Measurements from ENCODE around the gene L3MBTL4. TPM values are rescaled to one million over a fixed set of nuclear protein-coding genes. Genes with fewer than 3 reads are reported as not detected.

Gene L3MBTL4
- total RNA-seq, 1 experiment from 2014 or later = 1.4 TPM

GRCh38 chr18:5972298-5972697, 442.4 kb downstream of the L3MBTL4 start (continued):
- no peak for TF ChIP-seq FOXP4 (CRISPR knock-in tag; IDR thresholded peaks at IDR 0.05)
- TF ChIP-seq, protein P1, sequence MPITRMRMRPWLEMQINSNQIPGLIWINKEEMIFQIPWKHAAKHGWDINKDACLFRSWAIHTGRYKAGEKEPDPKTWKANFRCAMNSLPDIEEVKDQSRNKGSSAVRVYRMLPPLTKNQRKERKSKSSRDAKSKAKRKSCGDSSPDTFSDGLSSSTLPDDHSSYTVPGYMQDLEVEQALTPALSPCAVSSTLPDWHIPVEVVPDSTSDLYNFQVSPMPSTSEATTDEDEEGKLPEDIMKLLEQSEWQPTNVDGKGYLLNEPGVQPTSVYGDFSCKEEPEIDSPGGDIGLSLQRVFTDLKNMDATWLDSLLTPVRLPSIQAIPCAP (CRISPR knock-in tag; IDR thresholded peaks at IDR 0.05) = no peak

DNA sequence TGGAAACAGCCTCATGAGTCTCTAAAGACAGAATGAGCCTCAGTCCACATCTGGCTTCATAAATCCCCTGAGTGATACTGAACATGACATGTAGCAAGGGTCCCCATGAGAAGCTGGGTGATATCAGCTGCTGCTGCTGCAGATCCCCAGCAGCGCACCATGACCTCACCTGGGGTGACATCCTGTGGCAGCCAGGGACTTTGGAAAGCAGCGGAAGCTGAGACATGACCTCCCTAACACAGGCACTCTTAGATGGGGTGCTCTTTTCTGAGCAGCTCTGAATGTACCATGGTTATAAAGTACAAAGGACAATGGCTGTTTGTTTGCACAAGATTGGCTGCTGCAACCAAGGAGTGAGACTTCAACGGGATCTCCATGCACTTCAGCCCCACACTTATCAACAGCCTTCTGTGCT, 444.7 kb downstream of the L3MBTL4 start:
- peak; percentile 62 for ATAC-seq
- peaks cover 4% of the 10 kb centered on the region; the same call in 1 of the 2 replicates for H3K27me3 Mint-ChIP-seq (ENCODE audit: low read depth)
- no peaks in the 10 kb centered on the region for H3K36me3 Mint-ChIP-seq
- H3K4me3 Mint-ChIP-seq = 0 out of 2 replicates have a peak overlapping the region, but pooled peaks have one; percentile 22
- H3K9me3 Mint-ChIP-seq = no peaks in the 10 kb centered on the region
- DNase-seq (ENCODE audit: low spot score) = no peak
- H3K4me1 Mint-ChIP-seq = peaks cover 40% of the 10 kb centered on the region
- CTCF ChIA-PET = interaction anchor here (1.1 kb wide), 1 partner anchor 79 kb away, joined by 3 read pairs; no protein-coding TSS in a partner anchor
- peak; percentile 64; the same call in 1 of the 2 replicates for TF ChIP-seq GABPB1 (CRISPR knock-in tag; IDR thresholded peaks at IDR 0.05)
- TF ChIP-seq TEAD1 (CRISPR knock-in tag; IDR thresholded peaks at IDR 0.05) = no peak
- TF ChIP-seq, protein P2, sequence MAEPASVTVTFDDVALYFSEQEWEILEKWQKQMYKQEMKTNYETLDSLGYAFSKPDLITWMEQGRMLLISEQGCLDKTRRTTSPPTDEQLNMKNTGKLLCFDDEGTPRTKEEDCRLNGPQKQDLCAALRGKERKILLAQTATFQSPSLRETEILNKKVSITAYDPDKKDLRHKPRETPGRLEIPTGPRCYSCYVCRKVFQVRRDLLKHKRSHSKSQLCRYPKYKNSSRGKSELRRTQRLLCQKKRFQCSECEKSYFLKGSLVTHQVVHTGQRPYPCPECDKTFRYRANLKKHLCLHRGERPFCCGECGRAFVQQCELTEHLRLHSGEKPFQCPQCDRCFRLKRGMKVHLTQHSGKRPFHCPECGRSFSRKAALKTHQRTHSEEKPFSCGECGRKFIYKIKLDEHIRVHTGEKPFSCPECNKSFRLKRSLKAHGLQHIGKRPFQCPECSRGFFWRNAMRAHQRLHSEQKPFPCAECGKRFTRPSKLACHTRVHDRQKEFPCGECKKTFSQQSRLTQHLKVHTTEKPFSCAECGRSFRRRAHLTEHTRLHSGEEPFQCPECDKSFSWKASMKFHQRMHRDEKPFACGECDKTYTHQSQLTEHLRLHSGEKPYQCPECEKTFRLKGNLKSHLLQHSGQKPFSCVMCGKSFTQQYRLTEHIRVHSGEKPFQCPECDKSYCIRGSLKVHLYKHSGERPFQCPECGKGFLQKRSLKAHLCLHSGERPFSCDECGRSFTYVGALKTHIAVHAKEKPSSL (CRISPR knock-in tag; conservative IDR thresholded peaks at IDR 0.05) = no peak
- no peak overlapping the region for H3K27ac Mint-ChIP-seq
- POLR2A ChIA-PET = no interaction called here

- no peaks in the 10 kb centered on the region for H3K9me3 Mint-ChIP-seq
- ATAC-seq (no peak), DNase-seq (ENCODE audit: low spot score) (no peak)
- POLR2A ChIA-PET = no interaction called here
- CTCF ChIA-PET = interaction anchor here (1.1 kb wide), 1 partner anchor 79 kb away, joined by 3 read pairs; no protein-coding TSS in a partner anchor
- H3K27me3 Mint-ChIP-seq (ENCODE audit: low read depth) = peaks cover 4% of the 10 kb centered on the region; the same call in 1 of the 2 replicates
- H3K4me3 Mint-ChIP-seq = no peak overlapping the region
- H3K36me3 Mint-ChIP-seq = no peaks in the 10 kb centered on the region
- peaks cover 42% of the 10 kb centered on the region for H3K4me1 Mint-ChIP-seq
- no peak overlapping the region for H3K27ac Mint-ChIP-seq
- TF ChIP-seq, protein P3, sequence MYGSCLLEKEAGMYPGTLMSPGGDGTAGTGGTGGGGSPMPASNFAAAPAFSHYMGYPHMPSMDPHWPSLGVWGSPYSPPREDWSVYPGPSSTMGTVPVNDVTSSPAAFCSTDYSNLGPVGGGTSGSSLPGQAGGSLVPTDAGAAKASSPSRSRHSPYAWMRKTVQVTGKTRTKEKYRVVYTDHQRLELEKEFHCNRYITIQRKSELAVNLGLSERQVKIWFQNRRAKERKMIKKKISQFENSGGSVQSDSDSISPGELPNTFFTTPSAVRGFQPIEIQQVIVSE (CRISPR knock-in tag; IDR thresholded peaks at IDR 0.05; ENCODE audit: borderline replicate concordance) = no peak
- TF ChIP-seq HMGA2 (CRISPR knock-in tag; IDR thresholded peaks at IDR 0.05) (no peak), SP1 (CRISPR knock-in tag; conservative IDR thresholded peaks at IDR 0.05) (no peak), MAX (CRISPR knock-in tag; IDR thresholded peaks at IDR 0.05) (no peak), ZNF121 (CRISPR knock-in tag; IDR thresholded peaks at IDR 0.05) (no peak), ARID4B (CRISPR knock-in tag; IDR thresholded peaks at IDR 0.05; ENCODE audit: borderline replicate concordance) (no peak), ZNF396 (CRISPR knock-in tag; IDR thresholded peaks at IDR 0.05; ENCODE audit: borderline replicate concordance) (no peak), PRRX2 (CRISPR knock-in tag; IDR thresholded peaks at IDR 0.05) (no peak), TEAD1 (CRISPR knock-in tag; IDR thresholded peaks at IDR 0.05) (no peak), MYBL2 (CRISPR knock-in tag; IDR thresholded peaks at IDR 0.05) (no peak), FOXK1 (CRISPR knock-in tag; IDR thresholded peaks at IDR 0.05) (no peak)
- TF ChIP-seq, protein P4, sequence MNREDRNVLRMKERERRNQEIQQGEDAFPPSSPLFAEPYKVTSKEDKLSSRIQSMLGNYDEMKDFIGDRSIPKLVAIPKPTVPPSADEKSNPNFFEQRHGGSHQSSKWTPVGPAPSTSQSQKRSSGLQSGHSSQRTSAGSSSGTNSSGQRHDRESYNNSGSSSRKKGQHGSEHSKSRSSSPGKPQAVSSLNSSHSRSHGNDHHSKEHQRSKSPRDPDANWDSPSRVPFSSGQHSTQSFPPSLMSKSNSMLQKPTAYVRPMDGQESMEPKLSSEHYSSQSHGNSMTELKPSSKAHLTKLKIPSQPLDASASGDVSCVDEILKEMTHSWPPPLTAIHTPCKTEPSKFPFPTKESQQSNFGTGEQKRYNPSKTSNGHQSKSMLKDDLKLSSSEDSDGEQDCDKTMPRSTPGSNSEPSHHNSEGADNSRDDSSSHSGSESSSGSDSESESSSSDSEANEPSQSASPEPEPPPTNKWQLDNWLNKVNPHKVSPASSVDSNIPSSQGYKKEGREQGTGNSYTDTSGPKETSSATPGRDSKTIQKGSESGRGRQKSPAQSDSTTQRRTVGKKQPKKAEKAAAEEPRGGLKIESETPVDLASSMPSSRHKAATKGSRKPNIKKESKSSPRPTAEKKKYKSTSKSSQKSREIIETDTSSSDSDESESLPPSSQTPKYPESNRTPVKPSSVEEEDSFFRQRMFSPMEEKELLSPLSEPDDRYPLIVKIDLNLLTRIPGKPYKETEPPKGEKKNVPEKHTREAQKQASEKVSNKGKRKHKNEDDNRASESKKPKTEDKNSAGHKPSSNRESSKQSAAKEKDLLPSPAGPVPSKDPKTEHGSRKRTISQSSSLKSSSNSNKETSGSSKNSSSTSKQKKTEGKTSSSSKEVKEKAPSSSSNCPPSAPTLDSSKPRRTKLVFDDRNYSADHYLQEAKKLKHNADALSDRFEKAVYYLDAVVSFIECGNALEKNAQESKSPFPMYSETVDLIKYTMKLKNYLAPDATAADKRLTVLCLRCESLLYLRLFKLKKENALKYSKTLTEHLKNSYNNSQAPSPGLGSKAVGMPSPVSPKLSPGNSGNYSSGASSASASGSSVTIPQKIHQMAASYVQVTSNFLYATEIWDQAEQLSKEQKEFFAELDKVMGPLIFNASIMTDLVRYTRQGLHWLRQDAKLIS (CRISPR knock-in tag; IDR thresholded peaks at IDR 0.05; ENCODE audit: borderline replicate concordance) = no peak
Measured at GRCh38 chr18:5969355-5969988, 445.2 kb downstream of the L3MBTL4 start.

All from WTC11 (cell line).